Adrenal gland (tissue), 5 donors: ENCODE data around the gene HNRNPA3.

Experiments used
- POLR2A ChIP-seq, 2 donors: fragments of 450-650 bp; IDR thresholded peaks; one replicate each; pipeline ENCODE4 v1.6.1; 2017; ENCODE audit warnings: antibody characterized with exemption in 2 of 2, mild to moderate bottlenecking in 2 of 2, moderate library complexity in 1 of 2
- TF ChIP-seq, protein P1 (sequence below), 6 experiments: fragments of 450-650 bp in 4 of 6; fragments of 200-600 bp in 2 of 6; sonication (generic) in 1 of 6; IDR thresholded peaks; 1 replicate in 5 of 6; 2 replicates in 1 of 6; pipeline versions ENCODE4 v1.5.1 to v1.8.0; 2016 to 2021; ENCODE audit warnings: antibody characterized with exemption in 6 of 6, mild to moderate bottlenecking in 2 of 6, moderate library complexity in 1 of 6
- donor health status: DM: no; HTN: no; CAD: no.

DNA sequence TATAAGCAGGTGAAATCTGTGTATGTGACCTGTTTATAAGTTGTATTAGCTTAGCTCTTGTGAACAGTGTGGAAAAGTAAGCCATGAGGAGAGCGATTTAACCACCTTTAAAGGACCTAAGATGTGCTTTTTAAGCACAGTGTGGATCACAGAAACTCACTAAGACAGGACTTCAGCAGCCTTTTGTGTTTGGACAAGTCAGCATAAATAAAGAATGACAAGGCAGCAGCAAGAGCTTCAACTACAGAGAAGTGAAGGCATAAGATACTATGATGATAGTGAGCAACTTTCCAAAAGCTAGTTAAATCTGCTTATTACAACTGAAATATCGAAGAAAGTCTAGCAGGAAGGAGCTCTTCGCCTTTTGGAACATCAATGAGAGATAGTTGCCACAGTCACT, 8.9 kb downstream of the HNRNPA3 start:
- TF ChIP-seq, protein P1, sequence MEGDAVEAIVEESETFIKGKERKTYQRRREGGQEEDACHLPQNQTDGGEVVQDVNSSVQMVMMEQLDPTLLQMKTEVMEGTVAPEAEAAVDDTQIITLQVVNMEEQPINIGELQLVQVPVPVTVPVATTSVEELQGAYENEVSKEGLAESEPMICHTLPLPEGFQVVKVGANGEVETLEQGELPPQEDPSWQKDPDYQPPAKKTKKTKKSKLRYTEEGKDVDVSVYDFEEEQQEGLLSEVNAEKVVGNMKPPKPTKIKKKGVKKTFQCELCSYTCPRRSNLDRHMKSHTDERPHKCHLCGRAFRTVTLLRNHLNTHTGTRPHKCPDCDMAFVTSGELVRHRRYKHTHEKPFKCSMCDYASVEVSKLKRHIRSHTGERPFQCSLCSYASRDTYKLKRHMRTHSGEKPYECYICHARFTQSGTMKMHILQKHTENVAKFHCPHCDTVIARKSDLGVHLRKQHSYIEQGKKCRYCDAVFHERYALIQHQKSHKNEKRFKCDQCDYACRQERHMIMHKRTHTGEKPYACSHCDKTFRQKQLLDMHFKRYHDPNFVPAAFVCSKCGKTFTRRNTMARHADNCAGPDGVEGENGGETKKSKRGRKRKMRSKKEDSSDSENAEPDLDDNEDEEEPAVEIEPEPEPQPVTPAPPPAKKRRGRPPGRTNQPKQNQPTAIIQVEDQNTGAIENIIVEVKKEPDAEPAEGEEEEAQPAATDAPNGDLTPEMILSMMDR (IDR thresholded peaks at IDR 0.05) = no peak
- no peak for TF ChIP-seq POLR2A (IDR thresholded peaks at IDR 0.05)
